ENCODE results near the gene ABCA1.
"Not testable (repeated sequence)": the region's sequence is repeated elsewhere in the genome, so short reads cannot be mapped to it uniquely, and the experiment has no call there.

ABCA1 gene

DNA sequence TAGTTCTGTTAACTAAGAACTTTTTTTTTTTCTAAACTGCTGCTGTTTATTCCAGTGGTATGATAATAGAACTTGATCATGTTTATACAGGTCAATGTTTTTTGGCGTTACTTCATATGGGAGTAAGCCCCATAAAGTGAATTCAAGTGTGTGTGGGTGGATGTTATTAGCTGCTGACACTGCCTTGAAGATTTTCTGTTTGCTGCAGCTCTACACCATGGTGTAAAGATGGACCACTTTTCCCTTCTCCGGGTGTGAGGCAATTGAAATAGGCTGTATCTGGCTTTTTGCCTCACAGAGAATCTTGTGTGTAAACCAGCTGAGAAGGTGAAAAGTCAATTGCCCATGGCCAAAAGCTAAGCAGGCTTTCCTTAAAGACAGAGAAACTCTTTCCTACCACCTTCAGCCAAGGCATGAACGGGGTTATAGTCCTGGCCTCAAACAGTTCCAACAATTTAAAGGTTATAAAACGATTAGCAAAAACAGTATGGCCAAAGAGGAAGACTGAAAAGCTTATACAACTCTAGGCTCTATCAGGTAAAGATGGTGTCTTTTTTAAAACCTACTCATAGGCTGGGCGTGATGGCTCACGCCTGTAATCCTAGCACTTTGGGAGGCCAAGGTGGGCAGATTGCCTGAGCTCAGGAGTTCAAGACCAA, 33.9 kb upstream of the ABCA1 start:
- no peak overlapping the region for H3K4me3 ChIP-seq (ENCODE audit: low read length)
- DNase-seq (ENCODE audit: low read depth): peak; percentile 36
- TF ChIP-seq, protein P1, sequence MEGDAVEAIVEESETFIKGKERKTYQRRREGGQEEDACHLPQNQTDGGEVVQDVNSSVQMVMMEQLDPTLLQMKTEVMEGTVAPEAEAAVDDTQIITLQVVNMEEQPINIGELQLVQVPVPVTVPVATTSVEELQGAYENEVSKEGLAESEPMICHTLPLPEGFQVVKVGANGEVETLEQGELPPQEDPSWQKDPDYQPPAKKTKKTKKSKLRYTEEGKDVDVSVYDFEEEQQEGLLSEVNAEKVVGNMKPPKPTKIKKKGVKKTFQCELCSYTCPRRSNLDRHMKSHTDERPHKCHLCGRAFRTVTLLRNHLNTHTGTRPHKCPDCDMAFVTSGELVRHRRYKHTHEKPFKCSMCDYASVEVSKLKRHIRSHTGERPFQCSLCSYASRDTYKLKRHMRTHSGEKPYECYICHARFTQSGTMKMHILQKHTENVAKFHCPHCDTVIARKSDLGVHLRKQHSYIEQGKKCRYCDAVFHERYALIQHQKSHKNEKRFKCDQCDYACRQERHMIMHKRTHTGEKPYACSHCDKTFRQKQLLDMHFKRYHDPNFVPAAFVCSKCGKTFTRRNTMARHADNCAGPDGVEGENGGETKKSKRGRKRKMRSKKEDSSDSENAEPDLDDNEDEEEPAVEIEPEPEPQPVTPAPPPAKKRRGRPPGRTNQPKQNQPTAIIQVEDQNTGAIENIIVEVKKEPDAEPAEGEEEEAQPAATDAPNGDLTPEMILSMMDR (IDR thresholded peaks at IDR 0.05; ENCODE audit: insufficient read depth, low read depth, low read length, missing control alignments): no peak

- H3K4me3 ChIP-seq (ENCODE audit: low read length): no peak overlapping the region
- TF ChIP-seq, protein P1 (IDR thresholded peaks at IDR 0.05; ENCODE audit: insufficient read depth, low read depth, low read length, missing control alignments): no peak
- DNase-seq (ENCODE audit: low read depth): peak; percentile 93
Measured at GRCh38 chr9:104961238-104961637, 33.3 kb upstream of the ABCA1 start.

DNA sequence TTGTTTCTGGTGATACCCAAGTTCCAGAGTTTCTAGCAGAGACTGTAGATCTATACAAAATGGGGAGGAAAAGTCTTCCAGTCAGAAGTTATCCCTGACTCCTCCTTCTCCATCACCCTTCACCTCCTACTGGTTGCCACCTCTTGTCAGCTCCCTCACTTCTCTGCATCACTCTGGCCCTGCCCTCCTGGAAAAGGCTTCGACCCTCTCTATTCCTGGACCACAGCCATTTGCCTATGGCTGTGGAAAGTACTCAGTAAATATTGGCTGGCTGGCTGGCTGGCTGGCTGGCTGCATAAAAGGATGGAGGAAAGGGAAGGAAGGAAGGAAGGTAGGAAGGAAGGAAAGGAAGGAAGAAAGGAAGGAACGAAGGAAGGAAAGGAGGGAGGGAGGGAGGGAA, 32.7 kb upstream of the ABCA1 start:
- H3K4me3 ChIP-seq (ENCODE audit: low read length): no peak overlapping the region
- no peak for DNase-seq (ENCODE audit: low read depth)
- TF ChIP-seq, protein P1 (IDR thresholded peaks at IDR 0.05; ENCODE audit: insufficient read depth, low read depth, low read length, missing control alignments): no peak

DNA sequence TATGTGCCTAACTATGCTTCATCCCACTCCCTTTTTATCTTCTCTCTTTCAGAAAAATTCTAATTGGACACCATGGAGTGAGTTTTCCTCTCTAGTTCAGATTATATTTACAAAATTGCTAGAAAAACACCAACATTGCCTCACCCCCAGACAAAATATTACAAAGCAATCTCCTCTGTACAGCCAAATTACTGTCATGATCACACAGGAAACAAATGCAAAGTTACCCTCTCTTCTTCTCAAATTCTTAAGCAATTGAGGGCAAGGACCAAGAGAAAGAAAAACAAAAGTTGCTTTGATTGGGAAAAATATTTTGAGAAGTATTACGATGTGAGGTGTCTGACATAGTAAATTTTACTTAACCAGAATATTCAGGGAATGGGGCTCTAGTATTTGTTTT, 30.8 kb upstream of the ABCA1 start:
- TF ChIP-seq, protein P1 (IDR thresholded peaks at IDR 0.05; ENCODE audit: insufficient read depth, low read depth, low read length, missing control alignments): no peak
- H3K4me3 ChIP-seq (ENCODE audit: low read length): no peak overlapping the region

GRCh38 chr9:104958006-104958405, 30.1 kb upstream of the ABCA1 start:
- H3K4me3 ChIP-seq (ENCODE audit: low read length); DNase-seq (ENCODE audit: low read depth): not testable (repeated sequence)

More for the DNA sequence above, 30.8 kb upstream of the ABCA1 start:
- DNase-seq (ENCODE audit: low read depth): no peak

- DNase-seq (ENCODE audit: low read depth): no peak
- H3K4me3 ChIP-seq (ENCODE audit: low read length): no peak overlapping the region
- TF ChIP-seq, protein P1 (IDR thresholded peaks at IDR 0.05; ENCODE audit: insufficient read depth, low read depth, low read length, missing control alignments): no peak
Measured at GRCh38 chr9:104951487-104951886, 23.5 kb upstream of the ABCA1 start.

- TF ChIP-seq, protein P1 (IDR thresholded peaks at IDR 0.05; ENCODE audit: insufficient read depth, low read depth, low read length, missing control alignments): no peak
- H3K4me3 ChIP-seq (ENCODE audit: low read length): no peak overlapping the region
- peak; percentile 24 for DNase-seq (ENCODE audit: low read depth)
Measured at GRCh38 chr9:104950838-104951237, 22.9 kb upstream of the ABCA1 start.

All from epithelial cell of esophagus (primary cell).